GM12875 (cell line): ENCODE measurements around the gene SPIRE1.

ENCODE experiments used
- H3K4me3 ChIP-seq: one replicate; pipeline ENCODE4 v1.5.1; 2011; ENCODE audit warnings: low read depth, low read length, control low read depth
- CTCF ChIP-seq: IDR thresholded peaks from 2 replicates; pipeline ENCODE4 v1.5.1; 2011; ENCODE audit warnings: low read depth, mild to moderate bottlenecking, control low read depth, inconsistent platforms, low read length, moderate library complexity, borderline replicate concordance; ENCODE audit not compliant: insufficient read depth

The SPIRE1 gene

GRCh38 chr18:12532661-12533060, 125.2 kb downstream of the SPIRE1 start:
- no peak for TF ChIP-seq CTCF
- H3K4me3 ChIP-seq: no peak overlapping the region

- TF ChIP-seq CTCF: no peak
Observed at GRCh38 chr18:12531749-12532148, 126.2 kb downstream of the SPIRE1 start.

GRCh38 chr18:12520442-12520992, 137.4 kb downstream of the SPIRE1 start:
- no peak overlapping the region for H3K4me3 ChIP-seq
- no peak for TF ChIP-seq CTCF

More at GRCh38 chr18:12531749-12532148, 126.2 kb downstream of the SPIRE1 start:
- H3K4me3 ChIP-seq: no peak overlapping the region

- TF ChIP-seq CTCF: no peak
Observed at GRCh38 chr18:12518832-12519531, 138.9 kb downstream of the SPIRE1 start.

GRCh38 chr18:12518326-12518725, 139.6 kb downstream of the SPIRE1 start:
- TF ChIP-seq CTCF: no peak
- no peak overlapping the region for H3K4me3 ChIP-seq

More at GRCh38 chr18:12518832-12519531, 138.9 kb downstream of the SPIRE1 start:
- H3K4me3 ChIP-seq: no peak overlapping the region

GRCh38 chr18:12517142-12517825, 140.6 kb downstream of the SPIRE1 start:
- no peak for TF ChIP-seq CTCF
- H3K4me3 ChIP-seq: no peak overlapping the region
